ENCODE results near the gene PXT1.

The PXT1 gene

DNA sequence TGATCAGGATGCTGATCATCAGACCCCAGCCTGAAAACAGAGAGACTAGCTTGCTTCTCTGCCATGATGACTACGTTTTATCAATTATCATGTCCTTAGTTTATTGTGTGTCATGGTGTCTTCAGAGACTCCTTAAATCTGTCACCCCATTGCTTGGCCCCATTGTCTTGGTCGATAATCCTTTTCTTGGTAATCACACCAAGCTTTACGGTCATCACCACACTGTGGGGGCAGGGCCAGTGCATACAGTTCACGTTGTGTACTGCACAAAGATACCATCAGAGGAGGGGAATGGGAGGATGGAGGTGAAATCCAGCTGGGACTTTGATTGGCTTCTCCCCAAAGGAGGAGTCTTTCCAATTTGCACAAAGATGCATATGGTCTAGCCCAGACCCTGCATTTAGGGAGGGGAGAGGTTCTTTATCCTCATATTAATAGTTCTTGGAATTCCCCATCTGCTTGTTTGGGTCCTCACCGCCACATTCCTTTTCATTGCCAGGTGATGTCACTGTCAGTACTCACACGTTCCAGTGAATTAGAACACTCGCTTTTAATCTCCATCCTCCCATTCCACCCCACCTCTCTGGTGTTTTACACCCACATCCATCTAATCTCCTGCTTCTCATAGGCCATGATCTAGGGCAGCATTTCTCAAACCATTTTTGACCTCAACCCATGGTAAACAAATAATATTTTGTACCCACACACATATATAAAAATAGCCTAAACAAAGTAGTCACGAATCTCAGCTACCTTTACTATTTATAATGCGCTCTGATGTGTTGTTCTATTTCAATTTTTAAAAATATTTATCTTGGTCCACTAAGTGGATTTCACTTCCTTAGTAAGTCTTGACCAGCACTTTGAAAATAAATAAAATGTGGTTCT is 60.9 kb downstream of the PXT1 start:
- DNase-seq (ENCODE audit: low read depth in 1 of 2, low spot score in 1 of 2) = no peak
- no peak overlapping the region for H3K27ac ChIP-seq (replicated peaks)
- TF ChIP-seq SPI1 (IDR thresholded peaks at IDR 0.05; ENCODE audit: borderline replicate concordance, low read depth) (no peak), POLR2AphosphoS5 (IDR thresholded peaks at IDR 0.05; ENCODE audit: low read depth) (no peak), GABPA (IDR thresholded peaks at IDR 0.05; ENCODE audit: low read depth) (no peak)
- TF ChIP-seq, protein P1, sequence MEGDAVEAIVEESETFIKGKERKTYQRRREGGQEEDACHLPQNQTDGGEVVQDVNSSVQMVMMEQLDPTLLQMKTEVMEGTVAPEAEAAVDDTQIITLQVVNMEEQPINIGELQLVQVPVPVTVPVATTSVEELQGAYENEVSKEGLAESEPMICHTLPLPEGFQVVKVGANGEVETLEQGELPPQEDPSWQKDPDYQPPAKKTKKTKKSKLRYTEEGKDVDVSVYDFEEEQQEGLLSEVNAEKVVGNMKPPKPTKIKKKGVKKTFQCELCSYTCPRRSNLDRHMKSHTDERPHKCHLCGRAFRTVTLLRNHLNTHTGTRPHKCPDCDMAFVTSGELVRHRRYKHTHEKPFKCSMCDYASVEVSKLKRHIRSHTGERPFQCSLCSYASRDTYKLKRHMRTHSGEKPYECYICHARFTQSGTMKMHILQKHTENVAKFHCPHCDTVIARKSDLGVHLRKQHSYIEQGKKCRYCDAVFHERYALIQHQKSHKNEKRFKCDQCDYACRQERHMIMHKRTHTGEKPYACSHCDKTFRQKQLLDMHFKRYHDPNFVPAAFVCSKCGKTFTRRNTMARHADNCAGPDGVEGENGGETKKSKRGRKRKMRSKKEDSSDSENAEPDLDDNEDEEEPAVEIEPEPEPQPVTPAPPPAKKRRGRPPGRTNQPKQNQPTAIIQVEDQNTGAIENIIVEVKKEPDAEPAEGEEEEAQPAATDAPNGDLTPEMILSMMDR (IDR thresholded peaks at IDR 0.05; ENCODE audit: insufficient read depth, low read length) = no peak
- TF ChIP-seq, protein P2, sequence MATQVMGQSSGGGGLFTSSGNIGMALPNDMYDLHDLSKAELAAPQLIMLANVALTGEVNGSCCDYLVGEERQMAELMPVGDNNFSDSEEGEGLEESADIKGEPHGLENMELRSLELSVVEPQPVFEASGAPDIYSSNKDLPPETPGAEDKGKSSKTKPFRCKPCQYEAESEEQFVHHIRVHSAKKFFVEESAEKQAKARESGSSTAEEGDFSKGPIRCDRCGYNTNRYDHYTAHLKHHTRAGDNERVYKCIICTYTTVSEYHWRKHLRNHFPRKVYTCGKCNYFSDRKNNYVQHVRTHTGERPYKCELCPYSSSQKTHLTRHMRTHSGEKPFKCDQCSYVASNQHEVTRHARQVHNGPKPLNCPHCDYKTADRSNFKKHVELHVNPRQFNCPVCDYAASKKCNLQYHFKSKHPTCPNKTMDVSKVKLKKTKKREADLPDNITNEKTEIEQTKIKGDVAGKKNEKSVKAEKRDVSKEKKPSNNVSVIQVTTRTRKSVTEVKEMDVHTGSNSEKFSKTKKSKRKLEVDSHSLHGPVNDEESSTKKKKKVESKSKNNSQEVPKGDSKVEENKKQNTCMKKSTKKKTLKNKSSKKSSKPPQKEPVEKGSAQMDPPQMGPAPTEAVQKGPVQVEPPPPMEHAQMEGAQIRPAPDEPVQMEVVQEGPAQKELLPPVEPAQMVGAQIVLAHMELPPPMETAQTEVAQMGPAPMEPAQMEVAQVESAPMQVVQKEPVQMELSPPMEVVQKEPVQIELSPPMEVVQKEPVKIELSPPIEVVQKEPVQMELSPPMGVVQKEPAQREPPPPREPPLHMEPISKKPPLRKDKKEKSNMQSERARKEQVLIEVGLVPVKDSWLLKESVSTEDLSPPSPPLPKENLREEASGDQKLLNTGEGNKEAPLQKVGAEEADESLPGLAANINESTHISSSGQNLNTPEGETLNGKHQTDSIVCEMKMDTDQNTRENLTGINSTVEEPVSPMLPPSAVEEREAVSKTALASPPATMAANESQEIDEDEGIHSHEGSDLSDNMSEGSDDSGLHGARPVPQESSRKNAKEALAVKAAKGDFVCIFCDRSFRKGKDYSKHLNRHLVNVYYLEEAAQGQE (IDR thresholded peaks at IDR 0.05; ENCODE audit: insufficient replicate concordance, low read depth) = no peak
- H3K27me3 ChIP-seq (ENCODE audit: insufficient read depth, poor library complexity, severe bottlenecking) = peaks cover 11% of the 10 kb centered on the region
- no peak overlapping the region for H3K4me3 ChIP-seq (replicated peaks; ENCODE audit: insufficient read depth, low read length)

DNA sequence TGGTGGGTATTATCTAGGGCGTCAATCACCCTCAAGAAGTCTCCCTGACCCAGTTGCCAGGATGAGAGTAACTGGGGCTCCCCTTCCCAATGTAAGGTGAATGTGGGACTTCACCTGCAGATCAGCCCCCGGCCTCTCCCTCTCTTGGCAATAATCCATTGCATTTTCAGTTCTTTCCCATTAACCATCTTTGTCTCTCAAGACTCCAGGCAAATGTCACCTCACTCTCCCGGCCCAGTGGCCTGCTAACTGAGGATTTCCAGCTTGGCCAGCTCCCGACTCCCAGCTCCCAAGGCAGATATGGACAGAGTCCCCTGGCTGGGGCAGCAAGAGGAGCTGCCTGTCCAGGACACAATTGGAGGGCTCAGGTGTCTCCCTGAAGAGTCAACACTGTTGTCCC is 62.5 kb downstream of the PXT1 start:
- DNase-seq (ENCODE audit: low read depth in 1 of 2, low spot score in 1 of 2) = no peak
- Histone ChIP-seq H3K27ac (replicated peaks) (no peak overlapping the region), H3K4me3 (replicated peaks; ENCODE audit: insufficient read depth, low read length) (no peak overlapping the region), H3K27me3 (ENCODE audit: insufficient read depth, poor library complexity, severe bottlenecking) (no peaks in the 10 kb centered on the region)
- TF ChIP-seq POLR2AphosphoS5 (IDR thresholded peaks at IDR 0.05; ENCODE audit: low read depth) (no peak), GABPA (IDR thresholded peaks at IDR 0.05; ENCODE audit: low read depth) (no peak), SPI1 (IDR thresholded peaks at IDR 0.05; ENCODE audit: borderline replicate concordance, low read depth) (no peak)
- TF ChIP-seq, protein P2 (IDR thresholded peaks at IDR 0.05; ENCODE audit: insufficient replicate concordance, low read depth) = no peak
- TF ChIP-seq, protein P1 (IDR thresholded peaks at IDR 0.05; ENCODE audit: insufficient read depth, low read length) = no peak

DNA sequence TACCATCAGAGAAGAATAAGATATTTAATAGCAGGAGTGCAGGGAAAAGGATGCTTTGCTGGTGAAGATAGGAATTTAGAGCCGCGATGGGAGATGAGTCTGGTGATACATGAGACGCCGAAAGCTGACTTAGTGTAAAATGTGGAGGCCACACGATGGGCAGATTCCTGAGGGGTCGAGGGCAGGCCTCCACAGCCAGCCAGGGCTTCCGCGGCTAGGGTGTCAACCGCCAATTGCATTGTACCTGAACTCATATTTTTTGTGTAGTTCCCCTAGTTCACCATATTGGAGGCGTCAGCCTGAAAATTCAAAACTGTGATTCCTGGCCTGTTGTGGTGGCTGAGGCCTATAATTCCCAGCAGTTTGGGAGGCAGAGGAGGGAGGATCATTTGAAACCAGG is 63.7 kb downstream of the PXT1 start:
- no peak overlapping the region for H3K27ac ChIP-seq (replicated peaks)
- no peak for TF ChIP-seq POLR2AphosphoS5 (IDR thresholded peaks at IDR 0.05; ENCODE audit: low read depth)
- TF ChIP-seq GABPA (IDR thresholded peaks at IDR 0.05; ENCODE audit: low read depth) = no peak
- TF ChIP-seq, protein P1 (IDR thresholded peaks at IDR 0.05; ENCODE audit: insufficient read depth, low read length) = no peak
- no peak overlapping the region for H3K4me3 ChIP-seq (replicated peaks; ENCODE audit: insufficient read depth, low read length)
- DNase-seq (ENCODE audit: low read depth in 1 of 2, low spot score in 1 of 2) = no peak
- H3K27me3 ChIP-seq (ENCODE audit: insufficient read depth, poor library complexity, severe bottlenecking) = no peaks in the 10 kb centered on the region
